ENCODE data around the gene YIPF2.
"Not testable (repeated sequence)": the region's sequence is repeated elsewhere in the genome, so short reads cannot be mapped to it uniquely, and the experiment has no call there.

The YIPF2 gene

GRCh38 chr19:10877608-10878007 is 50.8 kb downstream of the YIPF2 start:
- not testable (repeated sequence) for DNase-seq (ENCODE audit: low read depth in 1 of 2, low spot score in 1 of 2)

- no peak for DNase-seq (ENCODE audit: low read depth in 1 of 2, low spot score in 1 of 2)
These were observed 51.8 kb downstream of the YIPF2 start for GRCh38 chr19:10876459-10877240.

- DNase-seq (ENCODE audit: low read depth in 1 of 2, low spot score in 1 of 2): no peak
These were observed 54.4 kb downstream of the YIPF2 start for GRCh38 chr19:10874024-10874423.

- DNase-seq (ENCODE audit: low read depth in 1 of 2, low spot score in 1 of 2): no peak
These were observed 55.8 kb downstream of the YIPF2 start for GRCh38 chr19:10872546-10873107.

Data from activated CD4-positive, alpha-beta T cell treated with anti-CD3 and anti-CD28 coated beads, Interleukin-2, amount 50 U/mL, for 24 hours (primary cell).